IMR-90 (cell line): Measurements from ENCODE around the gene HSF2BP. TPM values are rescaled to one million over a fixed set of nuclear protein-coding genes. Genes with fewer than 3 reads are reported as not detected.

ENCODE experiments used
- ATAC-seq: fragments of 200-7000 bp; cut with Tn5 transposase; 2 replicates; pipeline ENCODE4 v1.9.1; 2020; ENCODE audit warnings: low read depth, mild to moderate bottlenecking, moderate library complexity
- BruUV-seq: library from RNA; stranded (reverse); fragments of 400-500 nt; replicated peaks from 2 replicates; lab custom pipeline; 2021; lab: Mats Ljungman, UMichigan
- CTCF ChIA-PET: fragments of 300-600 bp; formaldehyde crosslinking; extraction: SDS; loops from one replicate; lab custom pipeline; 2021; ENCODE audit warnings: antibody characterized with exemption; lab: Yijun Ruan, JAX
- POLR2A ChIA-PET: fragments of 300-600 bp; sonication (Branson Sonifier 250); formaldehyde crosslinking; loops from one replicate; lab custom pipeline; 2022; ENCODE audit warnings: antibody characterized with exemption; ENCODE audit not compliant: unreplicated experiment; lab: Charles Lee
- DNase-seq: peaks from one replicate; pipeline ENCODE4 v3.0.0; 2013
- H2AFZ ChIP-seq: replicated peaks from 2 replicates; pipeline ENCODE3; 2013; ENCODE audit warnings: low read length, mild to moderate bottlenecking; ENCODE audit not compliant: poor library complexity
- H2AK5ac ChIP-seq: 2 replicates; pipeline ENCODE4 v1.6.1; 2013; ENCODE audit warnings: low read depth, low read length, inconsistent platforms
- H2AK9ac ChIP-seq: replicated peaks from 2 replicates; pipeline ENCODE3; 2013; ENCODE audit warnings: mild to moderate bottlenecking, low read depth, low read length, moderate library complexity; ENCODE audit not compliant: poor library complexity
- H2BK120ac ChIP-seq: 2 replicates; pipeline ENCODE4 v1.6.1; 2013; ENCODE audit warnings: low read depth, low read length, inconsistent platforms
- H2BK15ac ChIP-seq: 3 replicates; pipeline ENCODE4 v1.6.1; 2013; ENCODE audit warnings: low read depth, low read length, inconsistent platforms
- H2BK20ac ChIP-seq: 2 replicates; pipeline ENCODE4 v1.6.1; 2013; ENCODE audit warnings: low read depth, mild to moderate bottlenecking, inconsistent platforms, low read length, moderate library complexity
- H2BK5ac ChIP-seq: 2 replicates; pipeline ENCODE4 v1.6.1; 2013; ENCODE audit warnings: mild to moderate bottlenecking, low read depth, low read length, inconsistent platforms; ENCODE audit not compliant: poor library complexity, severe bottlenecking
- H3K14ac ChIP-seq: replicated peaks from 2 replicates; pipeline ENCODE4 v1.6.1; 2013; ENCODE audit warnings: low read depth, low read length, inconsistent platforms
- H3K18ac ChIP-seq: 2 replicates; pipeline ENCODE4 v1.6.1; 2013; ENCODE audit warnings: low read depth, low read length, control low read depth
- H3K23ac ChIP-seq: 2 replicates; pipeline ENCODE4 v1.6.1; 2013; ENCODE audit warnings: low read depth, low read length, inconsistent platforms
- H3K27ac ChIP-seq: 2 replicates; pipeline ENCODE4 v1.5.1; 2013; ENCODE audit warnings: mild to moderate bottlenecking, control low read depth, low read length; ENCODE audit not compliant: insufficient read depth
- H3K27me3 ChIP-seq: 2 replicates; pipeline ENCODE4 v1.6.1; 2013; ENCODE audit warnings: low read length; ENCODE audit not compliant: control insufficient read depth, insufficient read depth
- H3K36me3 ChIP-seq: 2 replicates; pipeline ENCODE4 v1.6.1; 2013; ENCODE audit warnings: low read length, mixed read lengths; ENCODE audit not compliant: control insufficient read depth, insufficient read depth
- H3K4ac ChIP-seq: 2 replicates; pipeline ENCODE4 v1.6.1; 2013; ENCODE audit warnings: low read depth, low read length, inconsistent platforms
- H3K4me1 ChIP-seq: 2 replicates; pipeline ENCODE4 v1.6.1; 2013; ENCODE audit warnings: low read length, mixed read lengths; ENCODE audit not compliant: control insufficient read depth, insufficient read depth
- H3K4me2 ChIP-seq: 2 replicates; pipeline ENCODE4 v1.6.1; 2013; ENCODE audit warnings: low read depth, mild to moderate bottlenecking, control low read depth, low read length, moderate library complexity
- H3K4me3 ChIP-seq: 2 replicates; pipeline ENCODE4 v1.5.1; 2013; ENCODE audit warnings: low read depth, mild to moderate bottlenecking, control low read depth, low read length, moderate library complexity; ENCODE audit not compliant: insufficient read depth
- H3K56ac ChIP-seq: 2 replicates; pipeline ENCODE4 v1.6.1; 2013; ENCODE audit warnings: low read length, inconsistent platforms; ENCODE audit not compliant: insufficient read depth; ENCODE audit errors: extremely low read depth
- H3K79me1 ChIP-seq, 2 experiments: 2 replicates each; pipeline ENCODE4 v1.6.1; 2013; ENCODE audit warnings: low read length in 2 of 2, inconsistent platforms in 1 of 2, low read depth in 1 of 2
- H3K9ac ChIP-seq: 2 replicates; pipeline ENCODE4 v1.6.1; 2013; ENCODE audit warnings: low read depth, low read length, control low read depth
- H3K9me1 ChIP-seq: 2 replicates; pipeline ENCODE4 v1.6.1; 2013; ENCODE audit warnings: low read length, inconsistent platforms; ENCODE audit not compliant: insufficient read depth
- H3K9me3 ChIP-seq: 2 replicates; pipeline ENCODE4 v1.6.1; 2013; ENCODE audit warnings: low read length; ENCODE audit not compliant: control insufficient read depth, insufficient read depth
- H4K20me1 ChIP-seq: 2 replicates; pipeline ENCODE4 v1.6.1; 2013; ENCODE audit warnings: low read length, inconsistent platforms; ENCODE audit not compliant: insufficient read depth
- H4K5ac ChIP-seq: 2 replicates; pipeline ENCODE4 v1.6.1; 2013; ENCODE audit warnings: mild to moderate bottlenecking, low read depth, low read length, control low read depth
- H4K8ac ChIP-seq, 2 experiments: 2 replicates each; pipeline ENCODE4 v1.6.1; 2013; ENCODE audit warnings: low read depth in 2 of 2, low read length in 2 of 2, control low read depth in 1 of 2, inconsistent platforms in 1 of 2
- H4K91ac ChIP-seq: 2 replicates; pipeline ENCODE4 v1.6.1; 2013; ENCODE audit warnings: low read depth, low read length, inconsistent platforms; ENCODE audit not compliant: insufficient read depth
- BHLHE40 ChIP-seq: fragments of 150-350 bp; IDR thresholded peaks from 2 replicates; pipeline ENCODE4 v1.6.1; 2016; ENCODE audit warnings: mild to moderate bottlenecking, low read depth, low read length
- CEBPB ChIP-seq: IDR thresholded peaks from 2 replicates; pipeline ENCODE4 v1.6.1; 2012; ENCODE audit warnings: low read depth, low read length, improper control_type of control experiment
- CHD1 ChIP-seq: IDR thresholded peaks from 2 replicates; pipeline ENCODE4 v1.6.1; 2012; ENCODE audit warnings: low read depth, low read length, improper control_type of control experiment
- MAFK ChIP-seq: IDR thresholded peaks from 2 replicates; pipeline ENCODE4 v1.6.1; 2012; ENCODE audit warnings: low read depth, low read length, improper control_type of control experiment
- MAZ ChIP-seq: IDR thresholded peaks from 2 replicates; pipeline ENCODE4 v1.6.1; 2012; ENCODE audit warnings: low read depth, mild to moderate bottlenecking, low read length, improper control_type of control experiment, moderate library complexity, borderline replicate concordance
- MXI1 ChIP-seq: IDR thresholded peaks from 2 replicates; pipeline ENCODE4 v1.6.1; 2012; ENCODE audit warnings: low read depth, mild to moderate bottlenecking, low read length, moderate library complexity, borderline replicate concordance
- NFE2L2 ChIP-seq: fragments of 150-350 bp; IDR thresholded peaks from 2 replicates; pipeline ENCODE4 v1.6.1; 2016; ENCODE audit warnings: low read depth, mild to moderate bottlenecking, low read length
- POLR2A ChIP-seq: IDR thresholded peaks from 2 replicates; pipeline ENCODE4 v1.6.1; 2012; ENCODE audit warnings: mild to moderate bottlenecking, low read depth, low read length
- RAD21 ChIP-seq: IDR thresholded peaks from 2 replicates; pipeline ENCODE4 v1.6.1; 2012; ENCODE audit warnings: low read length, improper control_type of control experiment
- RCOR1 ChIP-seq: IDR thresholded peaks from 2 replicates; pipeline ENCODE4 v1.6.1; 2012; ENCODE audit warnings: mild to moderate bottlenecking, low read length, improper control_type of control experiment; ENCODE audit not compliant: insufficient replicate concordance
- RFX5 ChIP-seq: IDR thresholded peaks from 2 replicates; pipeline ENCODE4 v1.8.0; 2012; ENCODE audit warnings: low read depth, mild to moderate bottlenecking, low read length, moderate library complexity
- SMC3 ChIP-seq: fragments of 150-350 bp; IDR thresholded peaks from 2 replicates; pipeline ENCODE4 v1.6.1; 2016; ENCODE audit warnings: low read depth, mild to moderate bottlenecking, antibody characterized with exemption, low read length, moderate library complexity
- USF2 ChIP-seq: fragments of 150-350 bp; IDR thresholded peaks from 2 replicates; pipeline ENCODE4 v1.6.1; 2017; ENCODE audit warnings: mild to moderate bottlenecking, antibody characterized with exemption, low read length, low read depth
- WGBS, 2 experiments: methylation state at CpG; one replicate each; pipeline versions ENCODE4 v1.1.5 to v1.1.7; 2013; ENCODE audit warnings: missing lambda C conversion rate in 2 of 2; ENCODE audit not compliant: insufficient read length in 1 of 2; ENCODE audit errors: extremely low coverage in 2 of 2; 5-methylcytosine and 5-hydroxymethylcytosine counted together
- dilution Hi-C: fragments of 300-500 bp; cut with HindIII; formaldehyde crosslinking; loops from one replicate; pipeline ENCODE4 v1.14.3; 2018; ENCODE audit warnings: low sequenced_read_pairs; ENCODE audit not compliant: unreplicated experiment
- in situ Hi-C: fragments of 300-500 bp; cut with MboI; formaldehyde crosslinking; loops from 3 replicates; pipeline ENCODE4 v1.14.3; 2019; ENCODE audit warnings: low sequenced_read_pairs, inconsistent platforms, mixed read lengths
- intact Hi-C: fragments of 100-400 bp; cut with micrococcal nuclease; formaldehyde crosslinking; loops from 2 replicates; pipeline ENCODE4 v1.10.0; 2022
- polyA plus RNA-seq, 3 experiments: library from polyadenylated mRNA; depleted of rRNA; stranded (reverse); fragments of >200 nt; gene quantifications; 2 replicates each; pipeline ENCODE4 v1.2.3, GENCODE V29; 2012; ENCODE audit warnings: low replicate concordance in 1 of 3
- total RNA-seq: library from RNA; depleted of rRNA; stranded (reverse); fragments of >200 nt; gene quantifications from 2 replicates; pipeline ENCODE4 v1.2.3, GENCODE V29; 2012
- TF ChIP-seq, protein P1 (sequence below): fragments of 150-350 bp; IDR thresholded peaks from 2 replicates; pipeline ENCODE4 v1.6.1; 2016; ENCODE audit warnings: low read depth, mild to moderate bottlenecking, low read length, moderate library complexity, borderline replicate concordance
- TF ChIP-seq, protein P2 (sequence below): conservative IDR thresholded peaks from 2 replicates; pipeline ENCODE4 v1.5.1; 2012; ENCODE audit warnings: mild to moderate bottlenecking, low read depth, low read length, improper control_type of control experiment

The HSF2BP gene
- total and polyA plus RNA-seq, 2 of the 4 experiments (the other 2 are of a cell fraction), result 0.87 to 0.90 TPM

DNA sequence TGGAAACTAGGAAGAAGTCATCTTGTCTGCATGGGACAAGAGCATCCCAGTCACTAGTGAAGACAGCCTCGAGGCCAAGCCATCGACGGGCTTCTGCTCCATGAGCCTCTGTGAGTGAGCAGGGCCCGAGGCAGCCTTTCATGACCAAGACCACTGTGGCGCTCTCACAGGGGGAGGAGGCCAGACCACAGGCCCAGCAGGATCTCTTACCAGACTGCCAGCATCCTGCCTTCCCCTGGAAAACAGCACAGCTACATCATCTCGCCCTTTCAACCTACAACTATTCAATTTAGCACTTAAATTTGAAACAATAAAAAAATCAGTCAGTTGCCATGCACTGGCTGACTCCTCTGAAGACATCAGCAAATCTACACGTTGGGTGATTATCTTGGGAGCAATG, 85.4 kb downstream of the HSF2BP start:
- no peaks in the 10 kb centered on the region for H3K9me3 ChIP-seq
- H3K27me3 ChIP-seq, result peaks cover 5% of the 10 kb centered on the region
- H2AK9ac ChIP-seq, result no peak overlapping the region
- H3K14ac ChIP-seq, result no peak overlapping the region
- no peak overlapping the region for H3K4me2 ChIP-seq
- DNase-seq (no peak), ATAC-seq (no peak)
- intact Hi-C loops, result no loop called here
- no peak overlapping the region for H2BK20ac ChIP-seq
- dilution Hi-C loops, result no loop called here
- CTCF ChIA-PET, result no interaction called here
- H3K27ac ChIP-seq, result no peak overlapping the region
- no TSS peak for BruUV-seq
- H3K79me1 ChIP-seq, result no peaks in the 10 kb centered on the region
- H2BK15ac ChIP-seq, result no peak overlapping the region
- H4K20me1 ChIP-seq, result no peaks in the 10 kb centered on the region
- no peak overlapping the region for H3K23ac ChIP-seq
- POLR2A ChIA-PET, result no interaction called here
- no peaks in the 10 kb centered on the region; the same call in 1 of the 2 replicates for H3K9me1 ChIP-seq
- H3K4me1 ChIP-seq, result peaks cover 7% of the 10 kb centered on the region; the same call in 1 of the 2 replicates
- H3K18ac ChIP-seq, result no peak overlapping the region
- H3K56ac ChIP-seq, result no peak overlapping the region
- no peak overlapping the region for H2BK120ac ChIP-seq
- H3K4ac ChIP-seq, result no peak overlapping the region
- H2AK5ac ChIP-seq, result no peak overlapping the region
- H4K91ac ChIP-seq, result no peak overlapping the region
- no peak overlapping the region for H2AFZ ChIP-seq
- no peak overlapping the region for H3K4me3 ChIP-seq
- H4K5ac ChIP-seq, result no peak overlapping the region
- no peak overlapping the region for H4K8ac ChIP-seq
- in situ Hi-C loops, result no loop called here
- H3K9ac ChIP-seq, result no peak overlapping the region
- WGBS, 2 experiments, result 75% methylated on average over 4 of the region's 7 CpGs; no CpG with 5 or more reads in 1 of the 2 experiments
- H2BK5ac ChIP-seq, result no peak overlapping the region
- H3K36me3 ChIP-seq, result no peaks in the 10 kb centered on the region
- TF ChIP-seq RCOR1 (no peak), CHD1 (no peak), RAD21 (no peak), CEBPB (no peak), RFX5 (no peak), MAZ (no peak), NFE2L2 (no peak), MAFK (no peak), MXI1 (no peak), BHLHE40 (no peak), SMC3 (no peak), POLR2A (no peak), USF2 (no peak)
- TF ChIP-seq, protein P1, sequence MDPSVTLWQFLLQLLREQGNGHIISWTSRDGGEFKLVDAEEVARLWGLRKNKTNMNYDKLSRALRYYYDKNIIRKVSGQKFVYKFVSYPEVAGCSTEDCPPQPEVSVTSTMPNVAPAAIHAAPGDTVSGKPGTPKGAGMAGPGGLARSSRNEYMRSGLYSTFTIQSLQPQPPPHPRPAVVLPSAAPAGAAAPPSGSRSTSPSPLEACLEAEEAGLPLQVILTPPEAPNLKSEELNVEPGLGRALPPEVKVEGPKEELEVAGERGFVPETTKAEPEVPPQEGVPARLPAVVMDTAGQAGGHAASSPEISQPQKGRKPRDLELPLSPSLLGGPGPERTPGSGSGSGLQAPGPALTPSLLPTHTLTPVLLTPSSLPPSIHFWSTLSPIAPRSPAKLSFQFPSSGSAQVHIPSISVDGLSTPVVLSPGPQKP, result no peak
- TF ChIP-seq, protein P2, sequence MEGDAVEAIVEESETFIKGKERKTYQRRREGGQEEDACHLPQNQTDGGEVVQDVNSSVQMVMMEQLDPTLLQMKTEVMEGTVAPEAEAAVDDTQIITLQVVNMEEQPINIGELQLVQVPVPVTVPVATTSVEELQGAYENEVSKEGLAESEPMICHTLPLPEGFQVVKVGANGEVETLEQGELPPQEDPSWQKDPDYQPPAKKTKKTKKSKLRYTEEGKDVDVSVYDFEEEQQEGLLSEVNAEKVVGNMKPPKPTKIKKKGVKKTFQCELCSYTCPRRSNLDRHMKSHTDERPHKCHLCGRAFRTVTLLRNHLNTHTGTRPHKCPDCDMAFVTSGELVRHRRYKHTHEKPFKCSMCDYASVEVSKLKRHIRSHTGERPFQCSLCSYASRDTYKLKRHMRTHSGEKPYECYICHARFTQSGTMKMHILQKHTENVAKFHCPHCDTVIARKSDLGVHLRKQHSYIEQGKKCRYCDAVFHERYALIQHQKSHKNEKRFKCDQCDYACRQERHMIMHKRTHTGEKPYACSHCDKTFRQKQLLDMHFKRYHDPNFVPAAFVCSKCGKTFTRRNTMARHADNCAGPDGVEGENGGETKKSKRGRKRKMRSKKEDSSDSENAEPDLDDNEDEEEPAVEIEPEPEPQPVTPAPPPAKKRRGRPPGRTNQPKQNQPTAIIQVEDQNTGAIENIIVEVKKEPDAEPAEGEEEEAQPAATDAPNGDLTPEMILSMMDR, result no peak
